ENCODE data around the gene CCK.

Gene CCK

DNA sequence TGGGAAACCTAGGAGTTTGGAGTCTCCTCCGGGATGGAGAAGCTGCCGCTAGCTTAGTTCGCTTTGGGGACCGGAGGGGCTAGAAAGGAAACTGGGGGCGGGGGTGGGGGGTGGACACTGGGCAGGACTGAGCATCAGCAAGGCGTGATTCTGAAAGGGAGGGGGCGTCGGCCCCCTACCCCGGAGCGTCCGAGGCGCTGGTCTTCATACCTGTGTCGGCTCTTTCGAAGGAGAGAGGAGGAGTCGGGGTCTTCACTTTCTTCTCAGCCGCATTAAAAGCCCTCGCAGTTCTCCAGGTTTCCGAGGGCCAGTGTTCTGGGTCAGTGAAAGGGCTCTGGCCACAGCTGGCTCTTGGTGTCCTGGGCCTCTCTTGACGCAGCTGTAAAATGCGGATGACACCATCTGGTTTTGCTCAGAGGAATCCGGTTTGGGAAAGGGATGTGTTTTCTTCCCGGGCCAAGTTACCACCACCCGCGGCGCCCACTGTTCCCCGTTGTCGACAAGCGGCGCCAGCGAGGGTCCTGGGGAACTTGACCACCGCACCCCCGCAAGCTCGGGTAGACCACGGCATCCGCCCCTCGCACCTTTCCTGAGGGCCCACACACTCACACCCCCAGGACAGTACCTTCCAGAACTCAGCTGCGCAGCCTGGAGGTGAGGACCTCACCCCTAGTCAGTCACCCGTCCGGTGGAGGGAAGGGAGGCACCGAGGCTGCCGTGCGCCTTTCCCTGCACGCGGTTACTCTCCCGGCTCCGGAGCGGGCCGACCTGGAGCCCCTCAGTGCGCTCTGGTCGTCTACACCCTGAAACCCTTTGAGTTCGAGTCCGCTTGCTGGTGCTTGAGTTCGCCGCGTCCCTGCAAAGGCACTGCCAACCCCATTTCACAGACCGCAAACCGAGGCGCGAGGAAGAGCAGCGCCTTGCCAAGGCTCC, 660 bp downstream of the CCK start:
- no peak for DNase-seq

DNA sequence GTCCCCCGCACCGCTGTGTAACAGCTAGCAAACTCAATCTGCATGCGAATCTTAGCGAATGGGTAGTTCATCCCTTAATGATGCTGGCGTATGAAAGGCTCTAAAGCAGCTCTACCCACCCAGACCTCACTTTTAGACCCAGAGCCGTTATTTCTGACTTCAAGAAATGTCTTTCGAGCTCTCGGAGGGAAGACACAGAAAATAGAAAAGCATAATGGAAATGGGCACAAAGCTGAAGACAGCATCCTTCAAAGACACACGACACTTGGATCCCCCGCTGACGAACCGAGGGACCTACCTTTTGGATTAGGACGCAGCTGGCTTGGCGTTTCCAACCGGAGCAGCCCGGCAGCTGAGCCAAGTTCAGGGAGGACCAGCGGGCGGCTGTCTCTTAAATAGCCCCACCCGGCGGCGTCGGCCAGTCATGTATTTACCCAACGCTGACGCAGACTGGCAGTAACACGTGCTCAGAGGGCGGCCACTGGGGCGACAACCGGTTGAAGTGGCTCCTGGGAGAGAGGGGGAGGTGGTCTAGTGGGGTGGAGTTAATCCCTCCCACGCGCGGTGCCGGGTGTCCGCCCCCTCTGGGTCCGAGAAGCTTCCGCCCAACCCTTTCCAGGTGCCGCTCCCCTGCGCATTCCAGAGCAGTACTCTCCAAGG, 1.5 kb downstream of the CCK start:
- no peak for DNase-seq

DNA sequence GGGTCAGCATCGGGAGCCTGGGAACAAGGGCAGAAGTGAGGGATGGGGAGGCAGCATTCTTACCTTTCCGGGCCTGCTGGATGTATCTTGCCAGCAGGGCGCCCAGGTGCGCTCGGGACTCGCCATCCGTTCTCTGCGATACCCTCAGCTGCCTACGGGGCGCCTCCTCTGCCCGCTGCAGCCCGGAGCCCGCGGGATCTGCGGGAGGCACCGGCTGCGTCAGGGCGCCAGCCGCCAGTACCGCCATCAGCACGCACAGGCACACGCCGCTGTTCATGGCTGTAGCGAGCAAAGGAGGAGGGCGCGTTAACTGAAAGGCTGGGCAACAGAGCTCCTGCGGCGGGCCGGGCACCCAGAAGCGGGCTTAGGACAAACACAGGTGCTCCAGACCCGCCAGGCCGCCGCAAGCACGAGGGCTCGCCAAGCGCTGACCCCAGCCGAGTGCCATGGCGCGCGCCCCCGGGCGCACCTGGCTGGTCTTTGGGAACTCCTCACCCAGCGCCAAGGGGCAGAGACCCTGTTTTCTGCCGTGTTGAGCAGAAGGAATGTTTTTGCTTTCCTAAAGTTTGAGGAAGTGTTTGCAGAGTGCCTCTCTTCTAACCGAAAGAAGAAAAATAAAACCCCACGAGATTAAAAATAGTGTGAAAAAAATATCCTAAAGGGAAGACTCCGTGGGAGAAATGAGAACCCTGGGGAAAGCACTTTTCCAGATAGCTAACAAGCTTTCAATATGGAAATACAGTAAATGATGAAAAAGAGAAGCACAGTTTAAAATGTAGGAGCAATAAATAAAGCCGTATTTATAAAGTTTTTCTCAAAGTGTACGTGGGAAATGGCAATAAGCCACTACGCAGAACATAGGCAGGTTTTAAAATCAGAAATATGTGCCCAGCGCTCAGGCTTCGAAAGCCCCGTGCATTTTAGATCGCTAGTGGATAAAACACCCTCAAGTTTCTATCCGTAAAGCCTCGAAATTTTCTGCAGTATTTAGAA, 2.3 kb downstream of the CCK start:
- DNase-seq: no peak

DNA sequence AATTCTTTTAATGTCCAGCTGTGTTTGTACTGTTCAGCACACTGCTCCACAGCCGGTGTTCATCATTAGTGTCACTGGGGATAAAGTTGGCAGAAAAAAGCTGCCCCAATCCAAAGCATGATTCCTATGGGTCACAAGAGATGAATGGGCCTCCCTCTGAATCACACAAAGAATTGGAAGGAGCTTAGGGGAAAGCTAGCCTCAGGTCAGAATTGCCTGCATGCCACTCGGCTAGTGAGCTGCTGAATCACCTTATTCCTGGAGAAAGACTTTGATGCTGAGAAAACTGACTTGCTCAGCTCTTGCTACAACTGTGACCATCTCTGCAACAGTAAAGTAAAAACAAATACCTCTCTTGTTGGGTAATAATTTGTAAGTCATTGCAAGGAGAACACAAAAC, 3.5 kb downstream of the CCK start:
- peak; percentile 84 for DNase-seq

DNA sequence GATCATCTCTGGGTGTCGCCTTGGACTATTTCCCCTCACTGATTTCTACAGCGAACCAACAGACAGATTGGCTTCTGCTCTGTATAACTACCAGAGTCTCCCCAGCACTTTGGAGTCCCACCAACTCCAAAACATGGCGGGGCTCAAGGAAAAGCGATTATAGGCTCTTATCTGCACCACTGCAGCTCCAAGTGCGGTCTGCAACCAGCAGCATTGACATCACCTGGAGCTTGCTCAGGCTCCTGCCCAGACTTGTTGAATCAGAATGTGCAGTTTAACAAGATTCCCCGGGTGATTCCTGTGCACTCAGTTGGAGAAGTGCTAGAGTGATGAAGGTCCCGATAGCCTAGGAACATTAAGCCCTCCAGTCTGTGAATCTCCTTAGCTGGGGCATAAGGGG, 9.0 kb downstream of the CCK start:
- no peak for DNase-seq

DNA sequence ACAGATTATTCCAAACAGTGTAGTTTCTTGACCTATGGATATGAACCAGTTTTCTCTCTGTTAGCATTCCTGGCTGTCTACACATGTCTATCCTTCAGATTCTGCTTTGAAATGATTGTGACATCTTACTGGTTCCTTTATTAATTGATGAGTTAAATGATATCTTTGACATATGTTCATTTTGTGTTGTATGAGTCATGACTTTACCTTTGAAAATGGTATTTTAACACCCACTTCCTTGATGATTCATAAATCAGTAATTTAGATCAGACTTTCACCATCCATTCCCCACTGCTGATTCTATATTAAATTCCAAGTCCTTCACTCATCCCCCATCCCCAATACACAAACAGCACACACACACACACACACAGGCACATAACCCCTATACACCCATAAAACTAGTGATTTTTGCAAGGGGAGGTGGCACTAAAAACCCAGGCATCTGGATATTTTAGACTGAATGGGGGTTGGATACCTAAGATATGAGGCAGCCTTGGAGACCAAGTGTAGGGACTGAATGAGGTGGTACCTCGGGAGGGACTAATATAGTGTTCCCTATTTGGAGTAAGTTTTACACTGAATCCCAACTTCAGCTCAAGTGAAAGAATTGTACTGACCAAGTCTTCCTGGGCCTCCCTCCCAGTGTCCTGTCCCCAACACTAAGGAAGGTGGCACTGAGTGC, 9.7 kb downstream of the CCK start:
- DNase-seq: peak; percentile 73

DNA sequence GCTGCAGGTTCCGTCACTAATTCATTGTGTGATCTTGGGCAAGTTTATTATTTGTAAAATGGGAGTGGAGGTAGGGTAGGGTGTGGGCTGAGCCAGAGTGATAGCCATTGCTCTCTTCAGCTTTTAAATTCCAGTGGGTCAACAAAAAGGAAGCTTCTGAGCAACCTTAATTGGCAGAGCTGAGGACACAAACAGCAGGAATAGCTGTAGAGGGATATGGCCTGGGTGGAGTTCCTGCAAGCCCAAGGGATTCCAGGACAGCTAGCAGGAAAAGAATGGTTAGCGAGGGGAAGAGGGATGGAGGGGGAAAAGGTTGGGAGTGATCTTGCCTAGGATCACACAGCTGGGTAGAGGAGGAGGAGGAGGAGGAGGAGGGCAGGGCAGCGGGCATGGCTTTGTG, 11.4 kb downstream of the CCK start:
- no peak for DNase-seq

DNA sequence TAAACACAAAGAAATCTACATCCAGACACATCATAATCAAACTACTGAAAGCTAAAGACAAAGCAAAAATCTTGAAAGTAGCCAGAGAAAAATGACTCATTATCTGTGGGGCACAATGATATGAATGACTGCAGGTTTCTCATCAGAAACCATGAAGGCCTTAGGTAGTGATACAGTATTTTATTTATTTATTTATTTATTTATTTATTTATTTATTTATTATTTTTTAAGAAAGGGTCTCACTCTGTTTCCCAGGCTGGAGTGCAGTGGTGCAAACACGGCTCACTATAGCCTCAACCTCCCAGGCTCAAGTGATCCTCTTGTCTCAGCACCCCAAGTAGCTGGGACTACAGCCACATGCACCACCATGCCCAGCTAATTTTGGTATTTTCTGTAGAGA, 15.2 kb downstream of the CCK start:
- DNase-seq: no peak

DNA sequence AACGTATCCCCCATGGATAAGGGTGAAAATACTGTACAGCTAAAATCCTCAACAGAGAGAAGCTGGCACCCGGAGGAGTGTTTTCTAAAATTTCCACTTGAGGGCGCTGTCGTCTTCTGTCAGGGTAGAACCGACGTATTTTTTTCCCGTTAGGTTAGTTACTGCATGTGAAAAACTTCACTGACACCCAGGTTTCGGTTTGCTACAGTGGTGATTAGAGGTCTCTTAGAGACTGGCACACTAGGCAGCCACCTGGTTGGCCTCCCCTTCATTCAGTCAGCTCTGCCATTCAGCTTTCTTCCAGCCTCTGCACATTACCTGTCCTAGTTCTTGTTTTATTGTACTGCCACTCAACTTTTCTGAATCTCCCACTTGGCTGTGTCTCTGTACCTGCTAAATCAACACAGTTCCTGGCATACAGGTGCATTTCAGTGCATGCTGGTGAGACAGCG, 18.4 kb downstream of the CCK start:
- peak; percentile 15 for DNase-seq

DNA sequence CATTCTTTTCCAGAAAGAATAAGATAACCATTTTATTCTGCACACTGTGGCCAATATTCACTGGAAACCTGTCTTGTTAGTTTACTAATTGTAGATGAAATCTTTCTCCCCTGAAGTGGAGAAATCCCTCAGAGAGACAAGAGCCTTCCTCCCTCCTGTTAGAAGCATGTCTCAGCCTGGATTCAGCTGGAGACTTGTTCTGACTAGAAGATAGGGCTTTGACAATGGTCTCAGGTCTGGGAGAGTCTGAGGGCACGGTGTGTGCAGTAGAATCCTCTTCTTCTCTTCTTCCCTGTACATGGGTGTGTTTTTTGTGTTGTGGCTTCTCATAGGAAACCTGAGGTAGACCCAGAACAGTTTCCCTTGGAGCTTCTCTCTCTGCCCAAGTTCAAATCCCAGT, 19.9 kb downstream of the CCK start:
- DNase-seq: no peak

DNA sequence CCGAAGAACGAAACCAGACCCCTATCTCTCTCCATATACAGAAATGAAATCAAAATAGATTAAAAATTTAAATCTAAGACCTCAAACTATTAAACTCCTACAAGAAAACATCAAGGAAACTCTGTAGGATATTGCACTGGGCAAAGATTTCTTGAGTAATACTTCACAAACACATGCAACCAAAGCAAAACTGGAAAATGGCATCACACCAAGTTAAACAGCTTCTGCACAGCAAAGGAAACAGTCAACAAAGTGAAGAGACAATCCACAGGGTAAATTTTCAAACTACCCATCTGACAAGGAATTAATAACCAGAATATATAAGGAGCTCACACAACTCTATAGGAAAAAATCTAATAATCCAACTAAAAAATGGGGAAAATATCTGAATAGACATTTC, 29.4 kb downstream of the CCK start:
- DNase-seq: no peak

DNA sequence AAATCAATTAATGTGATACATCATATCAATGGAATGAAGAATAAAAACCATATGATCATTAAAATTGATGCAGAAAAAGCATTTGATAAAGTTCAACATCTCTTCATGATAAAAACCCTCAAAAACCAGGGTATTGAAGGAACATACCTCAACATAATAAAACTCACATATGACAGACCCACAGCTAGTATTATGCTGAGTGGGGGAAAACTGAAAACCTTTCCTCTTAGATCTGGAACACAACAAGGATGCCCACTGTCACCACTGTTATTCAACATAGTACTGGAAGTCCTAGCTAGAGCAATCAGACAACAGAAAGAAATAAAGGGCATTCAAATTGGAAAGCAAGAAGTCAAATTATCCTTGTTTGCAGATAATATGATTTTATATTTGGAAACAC, 30.5 kb downstream of the CCK start:
- no peak for DNase-seq

DNA sequence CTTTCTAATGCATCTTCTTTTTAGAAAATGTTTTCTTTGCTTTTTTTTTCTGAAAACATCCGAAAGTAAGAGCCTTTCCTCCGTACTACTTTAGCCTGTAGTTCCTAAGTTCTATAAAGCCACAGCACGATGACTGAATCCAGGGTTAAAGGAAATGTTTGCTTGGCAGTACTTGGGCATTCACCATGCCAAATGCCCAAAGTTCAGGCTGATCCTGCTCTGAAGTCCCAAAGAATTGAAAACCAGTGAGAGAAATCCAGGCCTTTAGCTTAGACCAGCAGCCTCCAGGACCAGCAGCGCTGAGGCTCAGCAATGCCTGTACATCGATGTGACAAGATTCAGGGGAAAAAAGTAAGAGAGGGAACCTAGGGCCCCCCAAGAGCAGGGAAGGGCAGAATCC, 35.1 kb downstream of the CCK start:
- no peak for DNase-seq

DNA sequence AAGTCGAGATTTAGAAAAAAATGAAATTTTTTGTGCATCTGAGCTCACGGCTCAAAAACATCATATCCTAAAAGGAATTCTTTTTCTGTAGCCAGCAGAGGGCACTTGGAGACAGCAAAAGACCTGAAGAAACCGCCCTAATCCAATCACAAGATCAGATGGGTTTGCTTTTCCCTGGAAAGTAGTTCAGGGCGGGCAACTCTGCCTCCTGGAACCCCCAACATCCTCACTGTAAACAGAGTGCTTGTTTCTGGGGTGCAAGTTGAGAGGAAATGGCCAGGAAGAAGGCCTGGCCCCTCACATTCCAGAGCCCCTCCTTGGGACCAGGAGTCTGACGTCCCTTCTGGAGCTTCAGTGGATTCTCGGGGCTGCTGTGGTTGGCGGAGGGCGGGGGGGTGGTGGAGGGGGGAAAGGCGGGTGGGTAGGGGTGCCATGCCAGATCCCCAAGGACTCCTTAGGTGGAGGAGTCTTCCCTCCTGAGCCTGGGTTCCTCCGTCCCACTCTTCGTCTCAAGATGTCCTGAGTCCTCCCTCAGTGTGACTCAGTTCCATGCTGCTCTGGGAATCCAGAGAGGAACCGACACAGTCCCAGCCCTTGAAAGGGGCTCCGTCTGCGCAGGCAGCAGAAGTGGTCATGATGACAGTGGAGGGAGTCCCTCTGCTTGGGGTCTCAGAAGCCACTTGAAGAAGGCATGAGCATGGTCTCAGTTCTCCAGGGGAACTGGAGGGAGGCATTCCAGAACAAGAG, 35.9 kb downstream of the CCK start:
- DNase-seq: peak; percentile 16

DNA sequence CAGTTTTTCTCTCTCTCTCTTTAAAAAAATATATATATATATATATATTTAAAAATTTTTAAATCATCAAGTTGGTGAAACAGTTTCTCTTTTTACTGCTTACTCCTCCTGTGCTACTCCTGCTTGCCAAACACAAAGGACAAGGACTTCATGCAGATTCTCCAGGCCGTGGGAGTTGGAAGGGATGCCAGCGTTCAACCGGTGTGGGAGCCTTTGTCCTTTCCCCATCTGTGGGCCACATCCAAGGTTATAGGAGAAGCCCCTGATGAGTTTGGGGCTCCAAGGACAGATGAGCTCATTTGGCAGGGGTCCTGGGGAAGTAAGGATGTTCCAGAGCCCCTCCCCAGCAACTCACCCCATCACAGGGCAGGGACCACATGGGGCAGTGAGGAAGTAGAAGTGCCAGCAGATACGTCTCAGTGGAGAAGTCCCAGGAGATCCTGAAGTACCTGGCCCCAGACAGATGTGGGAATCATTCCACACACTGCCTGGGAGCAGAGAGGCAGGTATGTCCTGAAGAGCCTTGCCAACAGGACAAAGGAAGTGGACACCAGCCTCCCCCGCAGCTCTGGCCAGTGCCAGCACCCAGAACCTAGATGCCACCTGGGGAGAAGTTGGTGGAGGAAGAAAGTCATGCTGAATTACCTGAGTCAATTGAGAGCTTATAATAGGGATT, 36.6 kb downstream of the CCK start:
- no peak for DNase-seq

DNA sequence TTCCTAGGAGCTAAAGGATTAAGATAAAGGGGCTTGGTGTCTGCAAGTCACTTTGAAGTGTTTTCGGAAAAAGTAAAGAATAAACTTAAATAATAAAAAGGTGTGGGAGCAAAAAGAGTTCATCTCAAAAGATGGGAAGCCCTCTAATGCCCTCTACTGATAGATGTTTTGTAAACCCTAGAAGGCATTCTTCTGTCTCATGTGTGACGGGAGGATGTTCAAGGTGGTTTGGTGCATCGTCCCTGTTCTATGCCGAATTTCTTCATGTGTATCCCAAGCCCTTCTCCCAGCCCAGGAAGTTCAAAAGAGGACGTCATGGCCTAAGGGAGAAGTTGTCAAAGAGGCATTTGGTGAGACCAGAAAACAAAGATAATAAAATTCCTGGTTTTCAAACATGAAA, 37.2 kb downstream of the CCK start:
- DNase-seq: no peak

DNA sequence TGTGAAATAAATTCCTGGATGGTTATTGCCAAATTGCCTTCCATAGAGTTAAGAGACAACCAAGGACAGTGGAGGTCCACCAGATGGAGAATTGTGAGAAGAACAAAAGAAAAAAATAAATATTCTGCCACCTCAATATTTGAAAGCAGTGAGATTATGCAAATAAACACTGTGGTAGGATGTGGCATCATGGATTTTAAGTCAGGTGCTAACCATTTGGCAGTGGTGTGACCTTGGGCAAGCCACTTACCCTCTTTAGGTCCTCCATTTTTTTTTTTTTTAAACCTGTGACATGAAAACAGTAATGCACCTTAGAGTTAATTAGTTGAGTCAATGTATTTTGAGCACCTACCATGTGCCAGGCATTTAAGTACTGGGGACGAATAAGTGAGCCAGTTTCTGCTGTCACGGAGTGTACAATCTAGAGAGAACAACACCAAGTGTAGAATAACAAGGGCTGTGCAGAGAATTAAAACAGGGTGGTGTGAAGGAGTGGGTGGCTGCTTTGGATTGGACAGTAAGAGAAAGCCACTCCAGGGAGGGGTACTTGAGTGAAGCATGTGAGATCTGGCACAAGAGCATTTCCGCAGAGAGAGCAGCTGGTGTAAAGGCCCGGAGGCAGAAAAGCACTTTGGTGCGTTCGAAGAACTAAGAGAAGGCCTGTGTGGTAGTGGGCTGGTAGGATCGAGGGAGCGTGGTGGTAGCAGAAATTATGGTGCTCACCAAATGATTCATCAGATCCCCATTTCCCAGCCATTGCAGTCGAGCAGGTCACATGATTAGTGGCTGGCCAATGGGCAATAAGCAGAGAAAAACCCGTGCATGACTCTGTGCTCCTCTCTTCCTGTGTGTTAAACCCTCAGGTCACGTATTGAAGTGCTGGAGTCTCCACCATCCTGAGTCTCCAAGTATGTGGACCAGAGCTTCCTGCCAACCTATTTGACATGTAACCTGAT, 39.2 kb downstream of the CCK start:
- DNase-seq: no peak

DNA sequence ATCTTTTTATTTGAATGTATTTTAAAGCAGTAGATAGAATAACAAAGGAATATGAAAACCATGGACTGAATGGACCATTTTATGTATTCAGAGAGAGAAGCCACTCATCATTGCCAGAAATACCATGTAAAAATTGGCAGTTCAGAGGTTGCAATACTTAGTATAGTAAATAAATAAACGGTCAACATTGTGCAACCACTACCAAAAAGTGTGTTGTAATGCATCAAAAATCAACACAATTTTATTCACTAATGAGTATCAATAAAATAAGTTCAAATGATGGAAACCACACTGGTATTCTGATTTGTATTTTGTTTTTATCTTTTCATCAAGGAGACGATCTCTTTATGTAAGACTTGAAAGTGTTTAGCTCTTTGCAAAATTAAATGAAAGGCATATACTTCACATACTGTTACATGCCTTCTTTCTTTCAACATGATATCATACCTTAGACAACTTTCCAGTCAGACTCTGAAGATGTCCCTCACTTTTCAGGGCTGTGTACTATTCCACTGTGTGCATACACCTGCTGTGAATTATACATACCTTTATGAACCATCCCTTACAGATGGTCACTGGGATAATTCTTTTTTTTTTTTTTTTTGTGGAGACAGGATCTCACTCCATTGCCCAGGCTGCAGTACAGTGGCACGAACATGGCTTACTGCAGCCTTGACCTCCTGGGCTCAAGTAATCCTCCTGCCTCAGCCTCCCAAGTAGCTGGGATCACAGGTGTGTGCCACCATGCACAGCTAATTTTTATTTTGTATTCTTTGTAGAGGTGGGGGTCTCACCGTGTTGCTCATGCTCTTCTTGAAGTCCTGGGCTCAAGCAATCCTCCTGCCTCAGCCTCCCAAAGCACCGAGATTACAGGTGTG, 40.3 kb downstream of the CCK start:
- DNase-seq: no peak

Measured in NCI-H226 (cell line).